Activated T-cell treated with anti-CD3 and anti-CD28 coated beads, Interleukin-2, amount 50 U/mL, for 4 hours (primary cell): ENCODE results near the gene BAMBI. TPM values are rescaled to one million over a fixed set of nuclear protein-coding genes. Genes with fewer than 3 reads are reported as not detected.
A peak's percentile ranks its signal among the peaks of the same experiment; 100 is the strongest.

ENCODE experiments used
- ATAC-seq, 2 donors: fragments of 200-7000 bp; cut with Tn5 transposase; one replicate each; pipeline ENCODE4 v1.10.0; 2021
- DNase-seq: peaks from one replicate; pipeline ENCODE4 v3.0.0-alpha.2; 2020
- H3K27me3 Mint-ChIP-seq: one replicate; pipeline ENCODE4 v1.8.0; 2021; ENCODE audit warnings: low read depth, mixed read lengths
- H3K36me3 Mint-ChIP-seq: one replicate; pipeline ENCODE4 v1.8.0; 2022; ENCODE audit warnings: mixed read lengths; ENCODE audit not compliant: insufficient read depth
- H3K4me1 Mint-ChIP-seq: one replicate; pipeline ENCODE4 v1.8.0; 2021; ENCODE audit warnings: low read depth, mixed read lengths
- H3K4me3 Mint-ChIP-seq: one replicate; pipeline ENCODE4 v1.8.0; 2021; ENCODE audit warnings: mild to moderate bottlenecking, moderate library complexity, mixed read lengths
- H3K9me3 Mint-ChIP-seq: one replicate; pipeline ENCODE4 v1.8.0; 2021; ENCODE audit warnings: mixed read lengths
- total RNA-seq, 3 donors: library from RNA; stranded (reverse); gene quantifications; one replicate each; pipeline ENCODE4 v1.2.1, GENCODE V29; 2021

BAMBI gene
- total RNA-seq, 3 donors from 2014 or later: 1.1 to 1.2 (median 1.1) TPM

DNA sequence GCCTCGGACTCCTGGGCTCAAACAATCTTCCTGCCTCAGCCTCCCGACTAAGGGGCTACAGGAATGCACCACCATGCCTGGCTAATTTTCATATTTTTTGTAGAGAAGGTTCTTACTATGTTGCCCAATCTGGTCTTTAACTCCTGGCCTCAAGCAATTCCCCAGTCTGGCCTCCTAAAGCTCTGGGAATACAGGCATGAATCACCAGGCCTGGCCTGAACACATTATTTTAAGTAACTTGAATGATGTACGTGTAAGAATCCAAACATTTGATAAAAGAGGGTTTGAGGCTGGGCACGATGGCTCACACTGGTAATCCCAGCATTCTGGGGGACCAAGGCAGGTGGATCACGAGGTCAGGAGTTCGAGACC lies 13.0 kb upstream of the BAMBI start:
- no peak overlapping the region for H3K4me3 Mint-ChIP-seq
- H3K27me3 Mint-ChIP-seq: peaks cover 61% of the 10 kb centered on the region
- DNase-seq (no peak), ATAC-seq (no peak)
- H3K36me3 Mint-ChIP-seq: no peaks in the 10 kb centered on the region
- peaks cover 10% of the 10 kb centered on the region for H3K4me1 Mint-ChIP-seq
- no peaks in the 10 kb centered on the region for H3K9me3 Mint-ChIP-seq

DNA sequence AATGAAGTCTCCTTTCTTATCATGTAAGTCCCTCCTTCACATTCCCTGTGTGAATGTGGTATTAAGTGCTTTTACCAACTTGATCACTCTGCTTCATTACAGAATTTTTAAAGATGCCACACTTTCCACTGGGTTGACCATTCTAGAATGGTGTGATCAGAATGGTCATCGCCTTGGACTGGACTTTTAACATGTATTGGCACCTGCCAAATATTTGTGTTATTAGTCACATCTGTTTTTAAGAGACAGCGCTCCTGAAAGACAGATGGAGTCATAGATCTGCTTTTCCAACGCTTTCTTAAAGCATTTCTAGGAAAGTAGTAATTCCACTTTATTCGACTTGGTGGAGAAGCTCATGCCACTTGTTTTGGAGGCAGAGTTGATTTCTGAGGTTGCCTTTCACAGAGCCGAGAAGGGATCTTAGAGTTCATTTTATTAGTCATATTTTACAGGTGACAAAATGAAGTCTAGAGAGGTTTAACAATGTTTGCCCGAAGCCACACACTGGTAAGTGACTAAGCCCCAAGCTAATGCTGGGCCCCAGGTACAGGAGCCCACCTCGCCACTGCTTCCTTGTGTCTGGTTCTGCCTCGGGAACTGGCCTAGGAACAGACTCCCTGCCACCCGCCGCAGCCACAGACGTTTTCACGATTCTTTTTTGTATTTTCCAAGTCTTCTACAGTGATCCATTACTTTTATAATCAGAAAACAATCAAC lies 10.4 kb upstream of the BAMBI start:
- H3K9me3 Mint-ChIP-seq: no peaks in the 10 kb centered on the region
- H3K4me1 Mint-ChIP-seq: peaks cover 11% of the 10 kb centered on the region
- DNase-seq (no peak), ATAC-seq (no peak)
- H3K4me3 Mint-ChIP-seq: no peak overlapping the region
- peaks cover 70% of the 10 kb centered on the region for H3K27me3 Mint-ChIP-seq
- H3K36me3 Mint-ChIP-seq: no peaks in the 10 kb centered on the region

DNA sequence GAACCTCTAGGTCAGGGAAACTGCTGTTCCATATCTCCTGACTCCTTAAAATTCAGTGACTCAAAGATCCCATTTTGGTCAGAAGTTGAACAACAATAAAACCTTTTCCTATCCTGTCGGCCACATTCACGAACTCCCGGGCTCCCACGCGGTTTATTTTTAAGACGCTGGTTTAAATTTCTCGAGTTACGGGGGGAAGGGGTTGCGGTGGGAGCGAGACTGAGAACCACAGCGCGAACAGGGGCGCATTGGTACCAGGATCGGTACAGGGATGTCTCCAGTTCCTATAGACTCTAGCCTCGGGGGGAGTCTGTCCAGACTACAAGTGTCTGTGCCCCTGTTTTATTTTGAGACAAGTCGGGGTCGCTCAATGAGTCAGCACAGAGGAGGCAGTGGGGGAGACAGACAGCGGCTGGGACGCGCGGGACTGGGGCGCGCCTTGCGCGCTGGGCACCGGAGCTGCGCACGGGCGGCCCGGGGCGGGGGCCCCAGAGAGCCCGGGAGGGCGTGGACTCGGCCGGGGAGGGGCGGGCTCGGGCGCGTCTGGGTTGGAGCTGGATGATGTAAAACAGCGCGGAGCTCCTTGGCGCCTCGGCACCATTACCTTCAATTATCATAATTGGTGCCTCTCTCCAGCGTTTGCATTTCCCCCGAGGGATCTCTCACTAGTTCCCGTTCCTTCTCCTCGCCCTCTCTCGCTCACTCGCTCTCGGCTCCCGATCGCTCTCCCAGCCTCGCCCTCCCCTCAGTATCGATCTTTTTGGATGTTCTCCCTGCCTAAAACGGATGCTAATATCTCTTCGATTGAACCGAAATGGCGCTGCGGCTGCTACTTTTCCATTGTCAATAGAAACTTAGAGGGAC lies 8.7 kb upstream of the BAMBI start:
- no peaks in the 10 kb centered on the region for H3K9me3 Mint-ChIP-seq
- H3K4me3 Mint-ChIP-seq: peak overlapping the region; percentile 71
- ATAC-seq (peak; percentile 92 to 95), DNase-seq (peak; percentile 24)
- peaks cover 70% of the 10 kb centered on the region for H3K27me3 Mint-ChIP-seq
- H3K4me1 Mint-ChIP-seq: peaks cover 11% of the 10 kb centered on the region
- no peaks in the 10 kb centered on the region for H3K36me3 Mint-ChIP-seq

DNA sequence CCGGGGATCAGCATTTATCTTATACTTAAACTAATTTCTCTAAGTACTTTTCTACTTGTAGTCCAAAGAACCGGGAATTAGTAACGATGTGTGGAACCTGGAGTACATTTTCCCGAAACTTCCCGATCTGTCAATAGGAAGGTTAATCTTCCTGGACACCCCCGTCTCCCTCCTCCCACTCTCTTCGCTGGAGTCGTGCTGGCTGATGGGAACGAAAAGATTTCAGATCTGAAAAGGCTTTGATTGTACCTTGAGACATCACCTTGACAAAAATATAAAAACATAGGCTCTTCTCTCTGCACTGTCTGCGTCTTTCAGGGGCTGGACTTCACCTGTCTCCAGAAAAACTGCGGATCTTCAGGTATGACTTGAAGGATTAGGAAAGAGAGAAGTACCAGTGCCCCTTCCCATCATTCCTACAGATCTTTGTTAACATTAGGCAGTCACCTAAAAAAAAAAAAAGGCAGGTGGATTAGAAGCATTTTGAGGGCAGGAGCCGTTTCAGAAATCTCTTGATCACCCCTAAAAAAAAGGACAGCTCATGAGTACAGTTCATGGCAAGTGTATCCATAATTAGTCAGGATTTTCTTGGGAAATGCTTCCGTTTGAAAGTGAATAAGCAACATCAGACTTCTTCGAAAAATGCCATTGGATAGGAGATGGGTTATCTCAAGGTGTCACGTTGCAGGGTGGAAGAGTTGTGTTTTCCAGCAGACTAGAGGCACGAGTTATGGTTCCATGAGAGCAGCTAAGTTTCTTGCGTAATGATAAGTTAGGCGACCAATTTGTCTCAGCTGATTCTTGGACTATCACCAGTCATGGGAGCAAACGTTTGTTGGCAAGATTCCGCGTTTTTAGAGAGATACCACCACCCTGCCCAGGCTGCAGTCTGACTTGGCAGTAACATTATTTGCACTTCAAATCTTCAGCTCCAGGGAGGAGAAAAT lies 7.8 kb upstream of the BAMBI start:
- Mint-ChIP-seq H3K36me3 (no peaks in the 10 kb centered on the region), H3K4me3 (peak overlapping the region; percentile 71), H3K9me3 (no peaks in the 10 kb centered on the region), H3K27me3 (peaks cover 71% of the 10 kb centered on the region), H3K4me1 (peaks cover 11% of the 10 kb centered on the region)
- ATAC-seq (no peak), DNase-seq (no peak)

DNA sequence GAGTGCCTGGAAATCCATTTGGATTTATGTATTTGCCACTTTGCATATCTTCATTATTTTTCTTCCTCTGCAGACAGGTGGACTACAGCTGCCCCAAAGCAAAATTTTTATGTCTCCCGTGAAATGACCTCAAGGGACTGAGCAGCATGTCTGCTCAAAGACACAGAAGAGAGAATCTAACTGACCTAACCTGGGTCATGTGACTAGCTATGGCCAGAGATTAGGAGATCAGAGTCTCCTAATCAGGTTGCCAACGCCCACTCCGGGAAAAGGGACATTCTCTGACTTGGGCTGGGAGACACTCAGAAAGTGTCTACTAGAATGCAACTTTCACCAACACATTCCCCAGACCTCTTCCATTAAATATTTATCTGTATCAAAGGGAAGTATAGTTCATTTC lies 2.5 kb upstream of the BAMBI start:
- ATAC-seq: no peak
- Mint-ChIP-seq H3K27me3 (peaks cover 53% of the 10 kb centered on the region), H3K4me3 (no peak overlapping the region)

DNA sequence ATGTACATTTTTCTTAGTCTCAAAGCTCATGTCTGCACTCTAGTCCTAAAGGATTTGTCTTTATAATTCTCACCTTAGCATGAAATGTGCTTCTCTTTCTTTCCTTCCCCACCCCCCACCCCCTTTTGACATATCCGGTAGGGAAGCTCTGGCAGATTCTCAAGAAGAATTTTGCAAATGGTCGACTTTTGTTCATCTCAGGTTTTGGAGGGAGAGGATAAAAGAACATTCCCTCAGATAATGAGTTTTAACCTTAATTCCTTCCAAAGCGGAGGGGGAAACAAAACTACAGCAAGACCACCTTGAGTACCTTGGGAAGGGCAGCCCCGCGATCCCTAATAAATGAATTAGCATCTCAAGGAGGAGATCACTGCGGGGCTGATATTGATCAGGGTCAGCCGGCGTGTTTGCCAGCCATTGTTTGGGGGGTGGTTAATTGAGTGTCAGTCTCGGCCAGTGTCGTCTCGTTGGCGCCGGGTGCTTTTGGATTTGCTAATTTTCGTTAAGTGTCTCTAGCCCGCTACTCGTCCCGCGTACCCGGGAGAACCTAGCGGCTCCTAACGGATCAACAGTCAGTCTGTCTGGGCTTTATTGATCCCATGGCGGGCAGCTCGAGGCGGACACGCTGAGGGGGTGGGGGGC lies 874 bp upstream of the BAMBI start:
- no peaks in the 10 kb centered on the region for H3K36me3 Mint-ChIP-seq

More for the DNA sequence above, 2.5 kb upstream of the BAMBI start:
- peaks cover 15% of the 10 kb centered on the region for H3K4me1 Mint-ChIP-seq
- no peak for DNase-seq
- H3K36me3 Mint-ChIP-seq: no peaks in the 10 kb centered on the region
- H3K9me3 Mint-ChIP-seq: no peaks in the 10 kb centered on the region

DNA sequence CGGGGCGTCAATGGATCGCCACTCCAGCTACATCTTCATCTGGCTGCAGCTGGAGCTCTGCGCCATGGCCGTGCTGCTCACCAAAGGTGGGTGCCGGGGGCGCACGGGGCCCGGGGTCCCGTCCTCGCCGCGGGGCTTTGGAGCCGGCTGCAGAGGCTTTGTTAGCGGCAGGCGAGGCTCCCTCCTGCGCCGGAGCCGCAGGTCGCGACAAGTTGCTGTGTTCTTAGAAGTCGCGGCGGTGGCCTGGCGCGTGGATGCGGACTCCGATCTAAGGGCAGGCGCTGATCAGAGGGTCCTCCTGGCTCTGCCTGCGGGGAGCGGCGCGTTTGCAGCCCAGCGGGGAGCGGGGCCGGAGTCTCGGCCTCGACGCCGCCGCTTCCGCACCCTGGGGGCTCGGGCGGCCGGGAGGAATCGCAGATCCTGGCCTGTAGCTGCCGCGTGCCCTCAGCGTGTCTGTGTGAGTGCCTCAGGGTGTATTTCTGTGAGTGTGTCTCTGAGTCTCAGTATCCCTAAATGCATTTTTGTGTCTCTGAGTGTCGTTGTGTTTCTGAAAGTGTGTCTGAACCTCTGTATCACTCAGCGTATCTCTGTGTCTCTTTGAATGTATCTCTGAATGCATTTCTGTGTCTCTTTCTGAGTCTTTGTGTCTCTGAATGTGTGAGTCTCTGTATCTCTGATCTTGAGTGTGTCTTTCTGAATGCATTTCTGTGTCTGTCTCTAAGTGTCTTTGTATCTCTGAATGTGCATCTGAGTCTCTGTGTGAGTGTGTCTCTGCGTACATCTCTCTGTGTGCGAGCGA lies 766 bp downstream of the BAMBI start:
- ATAC-seq (peak; percentile 4 to 6), DNase-seq (peak; percentile 10)
- Mint-ChIP-seq H3K4me1 (peaks cover 22% of the 10 kb centered on the region), H3K27me3 (peaks cover 70% of the 10 kb centered on the region), H3K36me3 (no peaks in the 10 kb centered on the region), H3K4me3 (peak overlapping the region; percentile 73), H3K9me3 (no peaks in the 10 kb centered on the region)

More for the DNA sequence above, 874 bp upstream of the BAMBI start:
- ATAC-seq (peak in 1 of 2 donors; percentile 3), DNase-seq (peak; percentile 6)
- peaks cover 22% of the 10 kb centered on the region for H3K4me1 Mint-ChIP-seq
- peaks cover 59% of the 10 kb centered on the region for H3K27me3 Mint-ChIP-seq
- peak overlapping the region; percentile 73 for H3K4me3 Mint-ChIP-seq
- H3K9me3 Mint-ChIP-seq: no peaks in the 10 kb centered on the region

DNA sequence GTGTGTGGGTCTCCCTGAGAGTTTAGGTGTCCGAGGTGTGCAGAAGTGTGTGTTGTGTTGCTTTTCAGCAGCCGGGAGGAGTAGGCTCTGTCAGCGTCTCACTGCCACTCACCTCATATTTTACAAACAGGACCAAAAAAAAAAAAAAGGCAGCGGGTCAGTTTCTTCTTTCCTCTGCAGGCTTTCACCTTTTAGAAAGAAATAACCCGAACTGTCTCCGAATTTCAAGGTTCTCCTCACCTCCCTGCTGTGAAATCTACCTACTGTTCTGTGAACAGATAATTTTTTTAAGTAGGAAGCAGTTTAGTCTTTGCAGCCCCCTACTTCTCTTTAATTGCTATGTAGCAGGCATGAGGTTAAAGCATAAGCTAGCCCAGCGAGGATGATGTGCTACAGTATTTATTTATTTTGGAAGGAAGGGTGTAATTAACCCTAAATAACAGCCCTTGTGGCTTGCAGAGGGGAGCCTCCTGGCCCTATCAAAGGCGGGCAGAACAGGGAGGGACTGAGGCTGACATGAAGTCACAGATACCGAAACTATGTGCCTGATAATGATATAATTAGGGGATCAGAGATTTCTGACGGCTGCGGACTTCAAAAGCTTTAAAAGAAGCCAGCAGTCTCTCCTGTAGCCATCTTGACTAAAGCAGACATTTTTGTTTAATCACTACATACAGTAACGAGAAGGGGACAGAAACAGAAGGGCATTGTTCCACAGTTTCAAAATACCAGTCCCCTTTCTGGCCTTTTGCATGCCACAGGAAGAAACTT lies 1.6 kb downstream of the BAMBI start:
- DNase-seq: no peak
- H3K36me3 Mint-ChIP-seq: no peaks in the 10 kb centered on the region
- ATAC-seq: no peak
- peak overlapping the region; percentile 73 for H3K4me3 Mint-ChIP-seq
- H3K4me1 Mint-ChIP-seq: peaks cover 22% of the 10 kb centered on the region
- H3K27me3 Mint-ChIP-seq: peaks cover 65% of the 10 kb centered on the region
- H3K9me3 Mint-ChIP-seq: no peaks in the 10 kb centered on the region

DNA sequence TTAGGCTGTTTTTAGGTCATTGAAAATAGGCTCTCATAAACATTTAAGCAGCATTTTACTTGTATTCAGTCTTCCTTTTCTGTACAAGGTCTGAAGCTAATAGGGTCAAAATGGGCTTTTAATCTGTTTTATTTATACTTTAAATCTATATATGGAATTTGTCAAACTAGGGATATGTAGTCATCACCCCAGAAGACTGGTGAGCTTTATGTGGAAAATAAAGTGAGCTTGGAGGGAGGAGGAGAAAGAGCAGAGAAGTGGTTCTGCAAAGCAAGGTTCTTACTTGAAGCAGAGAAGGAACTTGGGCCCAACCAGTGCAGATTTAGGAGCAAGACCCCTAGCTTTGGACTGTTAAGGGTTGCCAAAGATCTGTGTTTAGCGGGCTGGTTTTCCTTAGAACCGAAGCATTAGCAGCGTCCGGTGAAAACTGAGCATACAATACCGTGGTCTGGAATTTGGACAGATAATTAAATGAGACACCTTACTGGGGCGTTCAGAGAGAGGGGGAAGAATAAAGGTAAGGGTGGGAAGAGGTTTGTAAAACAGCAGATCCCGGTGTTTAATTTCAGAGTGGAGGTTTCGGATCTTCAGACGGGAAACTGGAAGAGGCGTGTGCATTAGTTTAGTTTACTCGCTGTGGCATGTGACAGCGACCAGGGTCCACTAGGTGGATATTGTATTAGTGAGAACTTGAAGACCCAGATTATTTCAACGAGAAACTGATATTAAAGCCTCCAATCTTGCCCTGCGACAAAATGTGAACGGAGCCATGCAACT lies 2.4 kb downstream of the BAMBI start:
- peak overlapping the region; percentile 24 for H3K4me3 Mint-ChIP-seq
- no peaks in the 10 kb centered on the region for H3K36me3 Mint-ChIP-seq
- DNase-seq (no peak), ATAC-seq (no peak)
- no peaks in the 10 kb centered on the region for H3K9me3 Mint-ChIP-seq
- H3K27me3 Mint-ChIP-seq: peaks cover 65% of the 10 kb centered on the region
- H3K4me1 Mint-ChIP-seq: peaks cover 22% of the 10 kb centered on the region

DNA sequence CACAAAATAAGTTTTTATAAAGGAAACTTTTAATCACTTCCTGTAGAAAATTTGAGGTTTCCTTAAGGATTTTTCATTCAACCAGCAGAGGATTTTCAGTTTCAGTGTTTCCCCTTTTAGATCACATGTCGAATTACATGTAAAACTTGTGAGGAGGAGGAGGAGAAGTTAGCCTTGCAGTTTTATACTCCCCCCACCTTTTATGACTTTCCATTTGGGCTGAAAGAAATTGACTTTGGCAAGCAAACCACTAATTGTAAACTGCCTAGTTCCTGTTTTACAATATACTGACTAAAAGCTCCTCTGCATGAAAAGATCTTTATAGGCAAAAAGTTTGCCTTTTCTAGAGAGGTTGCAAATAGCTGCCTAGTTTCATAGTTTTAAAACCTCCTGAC lies 3.0 kb downstream of the BAMBI start:
- DNase-seq: no peak
- H3K27me3 Mint-ChIP-seq: peaks cover 65% of the 10 kb centered on the region
- ATAC-seq: no peak
- H3K9me3 Mint-ChIP-seq: no peaks in the 10 kb centered on the region
- no peaks in the 10 kb centered on the region for H3K36me3 Mint-ChIP-seq
- peaks cover 22% of the 10 kb centered on the region for H3K4me1 Mint-ChIP-seq
- H3K4me3 Mint-ChIP-seq: peak overlapping the region; percentile 24

DNA sequence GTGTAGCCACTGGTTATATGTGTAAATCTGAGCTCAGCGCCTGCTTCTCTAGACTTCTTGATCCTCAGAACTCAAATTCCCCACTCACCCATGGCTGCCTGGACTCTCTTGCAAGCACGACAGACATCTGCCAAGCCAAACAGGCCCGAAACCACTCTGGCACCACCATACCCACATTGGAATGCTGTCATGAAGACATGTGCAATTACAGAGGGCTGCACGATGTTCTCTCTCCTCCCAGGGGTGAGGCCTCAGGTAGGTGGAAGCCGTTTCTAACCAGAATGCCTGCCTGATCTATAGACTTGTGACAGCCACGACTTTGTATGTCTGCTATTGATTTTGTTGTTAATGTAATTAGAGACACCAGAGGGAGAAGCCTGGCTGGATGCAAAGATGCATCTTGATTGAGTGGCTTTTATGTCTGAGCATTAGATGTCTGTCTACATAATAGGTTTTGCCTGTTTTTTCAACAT lies 4.0 kb downstream of the BAMBI start:
- no peaks in the 10 kb centered on the region for H3K9me3 Mint-ChIP-seq
- H3K4me1 Mint-ChIP-seq: peaks cover 21% of the 10 kb centered on the region
- no peak overlapping the region for H3K4me3 Mint-ChIP-seq
- peaks cover 62% of the 10 kb centered on the region for H3K27me3 Mint-ChIP-seq
- no peak for DNase-seq
- ATAC-seq: no peak
- H3K36me3 Mint-ChIP-seq: no peaks in the 10 kb centered on the region
